ENCODE data around the gene MACROD2.

DNA sequence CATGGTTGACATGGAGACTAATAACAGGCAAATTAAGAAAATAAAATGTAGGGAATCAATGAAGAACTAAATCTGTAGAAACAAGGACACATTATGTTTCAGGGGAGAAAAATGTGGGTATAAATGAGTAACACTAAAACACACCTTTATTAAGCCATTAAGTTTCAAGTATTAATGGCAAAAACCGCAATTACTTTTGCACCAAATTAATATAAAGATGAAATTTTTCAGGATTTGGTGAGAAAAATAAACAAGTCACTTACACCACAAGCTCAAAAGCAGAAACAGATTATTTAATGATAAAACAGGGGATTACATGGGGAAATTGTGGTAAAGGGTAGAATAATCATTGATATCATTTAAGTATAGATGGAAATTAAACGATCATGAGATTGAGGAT lies 1135.9 kb downstream of the MACROD2 start:
- TF ChIP-seq ZNF274 (IDR thresholded peaks at IDR 0.05; ENCODE audit: low read depth, low read length) (no peak), SUZ12 (IDR thresholded peaks at IDR 0.05; ENCODE audit: extremely low read depth, insufficient read depth, insufficient read length) (no peak)
